ENCODE measurements around the gene ERF.

DNA sequence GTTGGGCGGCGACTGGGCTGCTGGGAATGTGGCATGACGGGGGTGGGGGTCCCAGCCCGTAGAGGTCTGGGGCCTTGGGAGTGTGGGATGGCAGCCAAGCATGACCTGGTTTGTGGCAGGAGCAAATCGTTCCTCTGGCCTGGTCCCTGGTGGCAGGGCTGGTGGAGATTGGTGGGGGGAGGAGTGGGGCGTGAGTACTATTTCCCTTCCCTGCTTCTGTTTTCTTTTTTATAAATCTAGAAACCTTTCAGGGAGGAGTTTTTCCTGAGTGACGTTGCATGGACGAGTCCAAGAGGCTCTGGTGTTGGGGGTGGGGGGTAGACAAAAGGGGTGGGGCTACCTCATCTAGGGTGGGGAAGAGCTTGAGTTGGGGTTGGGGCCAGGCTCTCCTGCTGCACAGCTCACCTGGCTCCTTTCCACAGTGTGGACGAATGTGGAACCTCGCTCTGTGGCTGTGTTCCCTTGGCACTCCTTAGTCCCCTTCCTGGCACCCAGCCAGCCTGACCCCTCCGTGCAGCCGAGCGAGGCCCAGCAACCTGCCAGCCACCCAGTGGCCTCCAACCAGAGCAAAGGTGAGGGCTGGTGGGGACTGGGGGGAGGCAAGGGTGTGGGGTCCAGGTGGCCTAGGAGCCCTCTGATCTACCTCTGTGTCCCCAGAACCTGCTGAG, 31.6 kb upstream of the ERF start:
- TF ChIP-seq, protein P1, sequence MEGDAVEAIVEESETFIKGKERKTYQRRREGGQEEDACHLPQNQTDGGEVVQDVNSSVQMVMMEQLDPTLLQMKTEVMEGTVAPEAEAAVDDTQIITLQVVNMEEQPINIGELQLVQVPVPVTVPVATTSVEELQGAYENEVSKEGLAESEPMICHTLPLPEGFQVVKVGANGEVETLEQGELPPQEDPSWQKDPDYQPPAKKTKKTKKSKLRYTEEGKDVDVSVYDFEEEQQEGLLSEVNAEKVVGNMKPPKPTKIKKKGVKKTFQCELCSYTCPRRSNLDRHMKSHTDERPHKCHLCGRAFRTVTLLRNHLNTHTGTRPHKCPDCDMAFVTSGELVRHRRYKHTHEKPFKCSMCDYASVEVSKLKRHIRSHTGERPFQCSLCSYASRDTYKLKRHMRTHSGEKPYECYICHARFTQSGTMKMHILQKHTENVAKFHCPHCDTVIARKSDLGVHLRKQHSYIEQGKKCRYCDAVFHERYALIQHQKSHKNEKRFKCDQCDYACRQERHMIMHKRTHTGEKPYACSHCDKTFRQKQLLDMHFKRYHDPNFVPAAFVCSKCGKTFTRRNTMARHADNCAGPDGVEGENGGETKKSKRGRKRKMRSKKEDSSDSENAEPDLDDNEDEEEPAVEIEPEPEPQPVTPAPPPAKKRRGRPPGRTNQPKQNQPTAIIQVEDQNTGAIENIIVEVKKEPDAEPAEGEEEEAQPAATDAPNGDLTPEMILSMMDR (IDR thresholded peaks at IDR 0.05): no peak
- TF ChIP-seq POLR2A (IDR thresholded peaks at IDR 0.05): no peak

Measured in right lobe of liver (tissue), 4 donors.